ENCODE results near the gene HNMT. TPM values are rescaled to one million over a fixed set of nuclear protein-coding genes. Genes with fewer than 3 reads are reported as not detected.

The HNMT gene
- total and polyA plus RNA-seq, 2 of the 13 experiments (the other 11 are each of a cell fraction or from before 2014, with no cell fraction given), result 279 to 309 TPM

DNA sequence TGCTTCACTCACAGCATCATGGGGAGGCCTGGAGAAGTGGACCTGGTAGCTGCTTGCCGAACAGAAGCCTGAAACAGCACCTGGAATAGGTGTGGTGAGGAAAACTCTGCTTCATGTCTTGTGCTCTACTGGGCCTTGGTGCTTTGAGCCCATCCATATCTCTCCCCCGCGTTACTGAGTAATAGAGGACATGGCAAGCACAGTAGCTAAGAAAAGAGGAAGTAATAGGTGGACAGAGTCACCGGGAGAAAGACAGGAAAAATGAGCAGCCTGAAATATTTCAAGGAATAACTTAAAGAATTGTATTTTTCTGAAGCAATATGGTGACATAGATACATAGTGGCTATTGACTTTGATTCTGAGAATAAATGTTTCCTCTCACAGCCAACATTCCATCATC is 14.0 kb upstream of the HNMT start (continued):
- TF ChIP-seq, protein P1, sequence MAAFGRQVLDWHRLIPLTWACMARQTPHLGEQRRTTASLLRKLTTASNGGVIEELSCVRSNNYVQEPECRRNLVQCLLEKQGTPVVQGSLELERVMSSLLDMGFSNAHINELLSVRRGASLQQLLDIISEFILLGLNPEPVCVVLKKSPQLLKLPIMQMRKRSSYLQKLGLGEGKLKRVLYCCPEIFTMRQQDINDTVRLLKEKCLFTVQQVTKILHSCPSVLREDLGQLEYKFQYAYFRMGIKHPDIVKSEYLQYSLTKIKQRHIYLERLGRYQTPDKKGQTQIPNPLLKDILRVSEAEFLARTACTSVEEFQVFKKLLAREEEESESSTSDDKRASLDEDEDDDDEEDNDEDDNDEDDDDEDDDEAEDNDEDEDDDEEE (CRISPR knock-in tag; IDR thresholded peaks at IDR 0.05), result no peak

DNA sequence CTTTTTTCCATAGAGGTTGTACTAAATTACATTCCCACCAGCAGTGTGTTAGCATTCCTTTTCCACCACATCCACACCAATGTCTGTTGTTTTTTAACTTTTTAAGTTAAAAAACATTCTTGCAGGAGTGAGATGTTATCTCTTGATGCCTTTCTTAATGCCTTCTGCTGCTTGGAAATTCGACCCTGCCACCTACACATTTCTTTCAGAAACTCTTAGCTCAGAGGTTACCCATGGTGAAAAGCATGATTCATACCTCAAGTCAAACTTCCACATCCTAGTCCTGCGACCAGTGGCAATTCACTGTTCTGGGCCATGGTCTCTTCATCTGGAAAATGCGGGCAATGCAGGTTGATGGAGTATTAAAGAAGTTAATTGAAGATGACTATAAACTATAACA is 12.7 kb upstream of the HNMT start:
- CTCF ChIA-PET (ENCODE audit: low intra/inter-chr PET ratio, low total read pairs), result no interaction called here
- no peak for TF ChIP-seq ZNF570 (CRISPR knock-in tag; IDR thresholded peaks at IDR 0.05; ENCODE audit: borderline replicate concordance)
- TF ChIP-seq PTBP1 (IDR thresholded peaks at IDR 0.05; ENCODE audit: low read depth, low read length, poor library complexity, severe bottlenecking), result no peak
- TF ChIP-seq, protein P2, sequence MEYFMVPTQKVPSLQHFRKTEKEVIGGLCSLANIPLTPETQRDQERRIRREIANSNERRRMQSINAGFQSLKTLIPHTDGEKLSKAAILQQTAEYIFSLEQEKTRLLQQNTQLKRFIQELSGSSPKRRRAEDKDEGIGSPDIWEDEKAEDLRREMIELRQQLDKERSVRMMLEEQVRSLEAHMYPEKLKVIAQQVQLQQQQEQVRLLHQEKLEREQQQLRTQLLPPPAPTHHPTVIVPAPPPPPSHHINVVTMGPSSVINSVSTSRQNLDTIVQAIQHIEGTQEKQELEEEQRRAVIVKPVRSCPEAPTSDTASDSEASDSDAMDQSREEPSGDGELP (IDR thresholded peaks at IDR 0.05; ENCODE audit: borderline replicate concordance, low read depth), result no peak
- no peak for TF ChIP-seq ZNF282 (IDR thresholded peaks at IDR 0.05; ENCODE audit: partially characterized antibody)
- no peak for TF ChIP-seq ZNF143 (CRISPR knock-in tag; IDR thresholded peaks at IDR 0.05)
- TF ChIP-seq, protein P3, sequence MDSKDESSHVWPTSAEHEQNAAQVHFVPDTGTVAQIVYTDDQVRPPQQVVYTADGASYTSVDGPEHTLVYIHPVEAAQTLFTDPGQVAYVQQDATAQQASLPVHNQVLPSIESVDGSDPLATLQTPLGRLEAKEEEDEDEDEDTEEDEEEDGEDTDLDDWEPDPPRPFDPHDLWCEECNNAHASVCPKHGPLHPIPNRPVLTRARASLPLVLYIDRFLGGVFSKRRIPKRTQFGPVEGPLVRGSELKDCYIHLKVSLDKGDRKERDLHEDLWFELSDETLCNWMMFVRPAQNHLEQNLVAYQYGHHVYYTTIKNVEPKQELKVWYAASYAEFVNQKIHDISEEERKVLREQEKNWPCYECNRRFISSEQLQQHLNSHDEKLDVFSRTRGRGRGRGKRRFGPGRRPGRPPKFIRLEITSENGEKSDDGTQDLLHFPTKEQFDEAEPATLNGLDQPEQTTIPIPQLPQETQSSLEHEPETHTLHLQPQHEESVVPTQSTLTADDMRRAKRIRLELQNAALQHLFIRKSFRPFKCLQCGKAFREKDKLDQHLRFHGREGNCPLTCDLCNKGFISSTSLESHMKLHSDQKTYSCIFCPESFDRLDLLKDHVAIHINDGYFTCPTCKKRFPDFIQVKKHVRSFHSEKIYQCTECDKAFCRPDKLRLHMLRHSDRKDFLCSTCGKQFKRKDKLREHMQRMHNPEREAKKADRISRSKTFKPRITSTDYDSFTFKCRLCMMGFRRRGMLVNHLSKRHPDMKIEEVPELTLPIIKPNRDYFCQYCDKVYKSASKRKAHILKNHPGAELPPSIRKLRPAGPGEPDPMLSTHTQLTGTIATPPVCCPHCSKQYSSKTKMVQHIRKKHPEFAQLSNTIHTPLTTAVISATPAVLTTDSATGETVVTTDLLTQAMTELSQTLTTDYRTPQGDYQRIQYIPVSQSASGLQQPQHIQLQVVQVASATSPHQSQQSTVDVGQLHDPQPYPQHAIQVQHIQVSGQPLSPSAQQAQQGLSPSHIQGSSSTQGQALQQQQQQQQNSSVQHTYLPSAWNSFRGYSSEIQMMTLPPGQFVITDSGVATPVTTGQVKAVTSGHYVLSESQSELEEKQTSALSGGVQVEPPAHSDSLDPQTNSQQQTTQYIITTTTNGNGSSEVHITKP (CRISPR knock-in tag; IDR thresholded peaks at IDR 0.05; ENCODE audit: low read depth), result no peak
- no peak for TF ChIP-seq POLR2A (IDR thresholded peaks at IDR 0.05; ENCODE audit: insufficient read depth in 1 of 2, low read depth in 2 of 2, low read length in 2 of 2)
- TF ChIP-seq, protein P4, sequence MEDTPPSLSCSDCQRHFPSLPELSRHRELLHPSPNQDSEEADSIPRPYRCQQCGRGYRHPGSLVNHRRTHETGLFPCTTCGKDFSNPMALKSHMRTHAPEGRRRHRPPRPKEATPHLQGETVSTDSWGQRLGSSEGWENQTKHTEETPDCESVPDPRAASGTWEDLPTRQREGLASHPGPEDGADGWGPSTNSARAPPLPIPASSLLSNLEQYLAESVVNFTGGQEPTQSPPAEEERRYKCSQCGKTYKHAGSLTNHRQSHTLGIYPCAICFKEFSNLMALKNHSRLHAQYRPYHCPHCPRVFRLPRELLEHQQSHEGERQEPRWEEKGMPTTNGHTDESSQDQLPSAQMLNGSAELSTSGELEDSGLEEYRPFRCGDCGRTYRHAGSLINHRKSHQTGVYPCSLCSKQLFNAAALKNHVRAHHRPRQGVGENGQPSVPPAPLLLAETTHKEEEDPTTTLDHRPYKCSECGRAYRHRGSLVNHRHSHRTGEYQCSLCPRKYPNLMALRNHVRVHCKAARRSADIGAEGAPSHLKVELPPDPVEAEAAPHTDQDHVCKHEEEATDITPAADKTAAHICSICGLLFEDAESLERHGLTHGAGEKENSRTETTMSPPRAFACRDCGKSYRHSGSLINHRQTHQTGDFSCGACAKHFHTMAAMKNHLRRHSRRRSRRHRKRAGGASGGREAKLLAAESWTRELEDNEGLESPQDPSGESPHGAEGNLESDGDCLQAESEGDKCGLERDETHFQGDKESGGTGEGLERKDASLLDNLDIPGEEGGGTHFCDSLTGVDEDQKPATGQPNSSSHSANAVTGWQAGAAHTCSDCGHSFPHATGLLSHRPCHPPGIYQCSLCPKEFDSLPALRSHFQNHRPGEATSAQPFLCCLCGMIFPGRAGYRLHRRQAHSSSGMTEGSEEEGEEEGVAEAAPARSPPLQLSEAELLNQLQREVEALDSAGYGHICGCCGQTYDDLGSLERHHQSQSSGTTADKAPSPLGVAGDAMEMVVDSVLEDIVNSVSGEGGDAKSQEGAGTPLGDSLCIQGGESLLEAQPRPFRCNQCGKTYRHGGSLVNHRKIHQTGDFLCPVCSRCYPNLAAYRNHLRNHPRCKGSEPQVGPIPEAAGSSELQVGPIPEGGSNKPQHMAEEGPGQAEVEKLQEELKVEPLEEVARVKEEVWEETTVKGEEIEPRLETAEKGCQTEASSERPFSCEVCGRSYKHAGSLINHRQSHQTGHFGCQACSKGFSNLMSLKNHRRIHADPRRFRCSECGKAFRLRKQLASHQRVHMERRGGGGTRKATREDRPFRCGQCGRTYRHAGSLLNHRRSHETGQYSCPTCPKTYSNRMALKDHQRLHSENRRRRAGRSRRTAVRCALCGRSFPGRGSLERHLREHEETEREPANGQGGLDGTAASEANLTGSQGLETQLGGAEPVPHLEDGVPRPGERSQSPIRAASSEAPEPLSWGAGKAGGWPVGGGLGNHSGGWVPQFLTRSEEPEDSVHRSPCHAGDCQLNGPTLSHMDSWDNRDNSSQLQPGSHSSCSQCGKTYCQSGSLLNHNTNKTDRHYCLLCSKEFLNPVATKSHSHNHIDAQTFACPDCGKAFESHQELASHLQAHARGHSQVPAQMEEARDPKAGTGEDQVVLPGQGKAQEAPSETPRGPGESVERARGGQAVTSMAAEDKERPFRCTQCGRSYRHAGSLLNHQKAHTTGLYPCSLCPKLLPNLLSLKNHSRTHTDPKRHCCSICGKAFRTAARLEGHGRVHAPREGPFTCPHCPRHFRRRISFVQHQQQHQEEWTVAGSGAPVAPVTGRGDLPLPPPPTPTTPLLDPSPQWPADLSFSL (CRISPR knock-in tag; IDR thresholded peaks at IDR 0.05), result no peak
- TF ChIP-seq GPN1 (CRISPR knock-in tag; IDR thresholded peaks at IDR 0.05; ENCODE audit: borderline replicate concordance), result no peak

More for the DNA sequence above, 12.7 kb upstream of the HNMT start:
- intact Hi-C loops (cut with micrococcal nuclease; ENCODE audit: unreplicated experiment) (no loop called here), in situ Hi-C loops (cut with HindIII; ENCODE audit: extremely low pct_ligation_motif_present, low pct_unique_long_range_greater_than_20kb) (no loop called here)
- Histone ChIP-seq H3K79me2 (ENCODE audit: insufficient read depth, low read length) (no peaks in the 10 kb centered on the region), H4K20me1 (ENCODE audit: insufficient read depth, low read length) (no peaks in the 10 kb centered on the region), H3K4me1 (ENCODE audit: insufficient read depth, low read length) (peaks cover 67% of the 10 kb centered on the region), H3K9ac (ENCODE audit: insufficient read depth, low read depth, low read length) (no peak overlapping the region), H3K4me2 (ENCODE audit: low read depth, low read length) (no peak overlapping the region), H3K4me3 (replicated peaks in 1 of 3; ENCODE audit: insufficient read depth in 1 of 3, low read depth in 2 of 3, low read length in 3 of 3) (no peak overlapping the region), H3K9me3 (ENCODE audit: low read length) (no peaks in the 10 kb centered on the region), H3K27me3 (ENCODE audit: control insufficient read depth in 1 of 2, insufficient read depth in 2 of 2, low read length in 2 of 2) (no peaks in the 10 kb centered on the region), H3K27ac (ENCODE audit: extremely low read length, insufficient read depth, low read length) (no peak overlapping the region), H2AFZ (ENCODE audit: low read length) (no peak overlapping the region), H3K36me3 (replicated peaks in 1 of 2; ENCODE audit: control insufficient read depth in 1 of 2, insufficient read depth in 2 of 2, low read length in 2 of 2) (no peaks in the 10 kb centered on the region)
- whole genome bisulfite sequencing (ENCODE audit: low lambda C conversion rate), result 90% methylated on average over 3 of the region's 3 CpGs
- POLR2A ChIA-PET, result interaction anchor here (19.0 kb wide), 1 partner anchor 14 kb away, joined by 733 read pairs; the partner anchor contains the start of gene HNMT
- FAIRE-seq (no peak), DNase-seq (ENCODE audit: low spot score) (no peak), ATAC-seq (no peak)
- BruUV-seq (replicated peaks), result no TSS peak

All from HepG2 (cell line).